HEK293 (cell line): ENCODE data around the gene PACRG.

Source experiments
- CTCF ChIA-PET: fragments of 350-600 bp; formaldehyde crosslinking; extraction: SDS; loops from one replicate; lab custom pipeline; 2021; ENCODE audit warnings: antibody characterized with exemption; lab: Yijun Ruan, JAX
- POLR2A ChIA-PET: fragments of 300-600 bp; formaldehyde crosslinking; extraction: SDS; loops from one replicate; lab custom pipeline; 2020; ENCODE audit warnings: antibody characterized with exemption, inconsistent platforms; lab: Yijun Ruan, JAX
- H3K27ac ChIP-seq: fragments of 200-500 bp; sonication (Bioruptor generic); 2 replicates; pipeline ENCODE4 v1.5.1; 2014; ENCODE audit warnings: low read depth, low read length, control low read depth, inconsistent platforms; ENCODE audit errors: extremely low read depth
- H3K36me3 ChIP-seq, 2 experiments: fragments of 200-500 bp in 1 of 2; sonication (Bioruptor generic) in 1 of 2; 1 replicate in 1 of 2; 2 replicates in 1 of 2; pipeline ENCODE4 v1.5.1; 2014 to 2017; ENCODE audit warnings: inconsistent platforms in 2 of 2, low read length in 2 of 2; ENCODE audit not compliant: control insufficient read depth in 2 of 2, insufficient read depth in 1 of 2
- H3K4me1 ChIP-seq: fragments of 200-500 bp; sonication (Bioruptor generic); 2 replicates; pipeline ENCODE4 v1.5.1; 2014; ENCODE audit warnings: mild to moderate bottlenecking, low read length, inconsistent platforms; ENCODE audit not compliant: control insufficient read depth, insufficient read depth
- H3K4me3 ChIP-seq: 2 replicates; pipeline ENCODE4 v1.5.1; 2011; ENCODE audit warnings: low read depth, mild to moderate bottlenecking, control low read depth, low read length, moderate library complexity
- H3K9me3 ChIP-seq: fragments of 200-500 bp; sonication (Bioruptor generic); 2 replicates; pipeline ENCODE4 v1.5.1; 2014; ENCODE audit warnings: low read depth, low read length, inconsistent platforms; ENCODE audit not compliant: control insufficient read depth, insufficient read depth
- CTCF ChIP-seq: fragments of 450-650 bp; formaldehyde crosslinking; IDR thresholded peaks from 2 replicates; pipeline ENCODE4 v1.5.1; 2016; ENCODE audit warnings: missing biosample characterization, missing genetic modification characterization
- ELK4 ChIP-seq: IDR thresholded peaks from 2 replicates; pipeline ENCODE4 v1.6.1; 2011; ENCODE audit warnings: mild to moderate bottlenecking, low read depth, low read length, borderline replicate concordance
- IKZF3 ChIP-seq: fragments of 450-650 bp; IDR thresholded peaks from 2 replicates; pipeline ENCODE4 v1.5.0; 2018; ENCODE audit warnings: missing biosample characterization, mild to moderate bottlenecking, missing genetic modification characterization, moderate library complexity
- PRDM2 ChIP-seq: fragments of 450-650 bp; formaldehyde crosslinking; IDR thresholded peaks from 2 replicates; pipeline ENCODE4 v1.5.1; 2016; ENCODE audit warnings: missing biosample characterization, missing genetic modification characterization, borderline replicate concordance
- SCRT1 ChIP-seq: fragments of 450-650 bp; formaldehyde crosslinking; IDR thresholded peaks from 2 replicates; pipeline ENCODE4 v1.5.1; 2016; ENCODE audit warnings: missing biosample characterization, missing genetic modification characterization, borderline replicate concordance
- TSHZ1 ChIP-seq: fragments of 450-650 bp; formaldehyde crosslinking; IDR thresholded peaks from 2 replicates; pipeline ENCODE4 v1.5.1; 2016; ENCODE audit warnings: missing biosample characterization, missing genetic modification characterization, borderline replicate concordance
- ZBTB6 ChIP-seq: fragments of 450-650 bp; formaldehyde crosslinking; IDR thresholded peaks from 2 replicates; pipeline ENCODE4 v1.5.1; 2017; ENCODE audit warnings: missing biosample characterization, missing genetic modification characterization
- ZNF239 ChIP-seq: fragments of 450-650 bp; formaldehyde crosslinking; IDR thresholded peaks from 2 replicates; pipeline ENCODE4 v1.5.1; 2016; ENCODE audit warnings: missing biosample characterization, missing genetic modification characterization
- ZNF335 ChIP-seq: fragments of 450-650 bp; formaldehyde crosslinking; conservative IDR thresholded peaks from 2 replicates; pipeline ENCODE4 v1.5.1; 2016; ENCODE audit warnings: missing biosample characterization, missing genetic modification characterization
- ZNF341 ChIP-seq: fragments of 450-650 bp; formaldehyde crosslinking; IDR thresholded peaks from 2 replicates; pipeline ENCODE4; 2016; ENCODE audit warnings: low read depth, missing biosample characterization, missing genetic modification characterization
- ZNF350 ChIP-seq: fragments of 450-650 bp; formaldehyde crosslinking; IDR thresholded peaks from 2 replicates; pipeline ENCODE4 v1.5.0; 2017; ENCODE audit warnings: missing biosample characterization, mild to moderate bottlenecking, missing genetic modification characterization
- ZNF362 ChIP-seq: fragments of 450-650 bp; formaldehyde crosslinking; IDR thresholded peaks from 2 replicates; pipeline ENCODE4 v1.5.1; 2016; ENCODE audit warnings: missing biosample characterization, missing genetic modification characterization
- ZNF423 ChIP-seq: fragments of 450-650 bp; formaldehyde crosslinking; IDR thresholded peaks from 2 replicates; pipeline ENCODE4 v1.5.1; 2016; ENCODE audit warnings: missing biosample characterization, missing genetic modification characterization
- ZNF560 ChIP-seq: fragments of 450-650 bp; formaldehyde crosslinking; IDR thresholded peaks from 2 replicates; pipeline ENCODE4 v1.5.1; 2017; ENCODE audit warnings: missing biosample characterization, missing genetic modification characterization, borderline replicate concordance
- ZNF596 ChIP-seq: fragments of 450-650 bp; IDR thresholded peaks from 2 replicates; pipeline ENCODE4 v1.5.0; 2018; ENCODE audit warnings: missing biosample characterization, mild to moderate bottlenecking, missing genetic modification characterization, moderate library complexity
- ZNF624 ChIP-seq: fragments of 450-650 bp; formaldehyde crosslinking; IDR thresholded peaks from 2 replicates; pipeline ENCODE4 v1.5.1; 2017; ENCODE audit warnings: missing biosample characterization, missing genetic modification characterization
- ZNF704 ChIP-seq: fragments of 450-650 bp; formaldehyde crosslinking; IDR thresholded peaks from 2 replicates; pipeline ENCODE4 v1.5.1; 2016; ENCODE audit warnings: missing biosample characterization, missing genetic modification characterization
- ZNF791 ChIP-seq: fragments of 450-650 bp; formaldehyde crosslinking; IDR thresholded peaks from 2 replicates; pipeline ENCODE4 v1.5.1; 2016; ENCODE audit warnings: missing biosample characterization, missing genetic modification characterization

PACRG gene

GRCh38 chr6:162846723-162847122 lies 118.9 kb downstream of the PACRG start:
- CTCF ChIA-PET = interaction anchor here (0.6 kb wide), 2 partner anchors 54 to 1439 kb away, joined by 3 to 5 read pairs; no protein-coding TSS in a partner anchor
- H3K27ac ChIP-seq = no peak overlapping the region
- H3K9me3 ChIP-seq = no peaks in the 10 kb centered on the region
- no peaks in the 10 kb centered on the region for H3K36me3 ChIP-seq
- TF ChIP-seq ZNF624 (tag by site-specific recombination) (no peak), ZNF350 (no peak), ZNF239 (tag by site-specific recombination) (no peak)
- TF ChIP-seq, all 188 proteins: peak for 0
- no peaks in the 10 kb centered on the region for H3K4me1 ChIP-seq
- POLR2A ChIA-PET = no interaction called here
- no peak overlapping the region for H3K4me3 ChIP-seq

GRCh38 chr6:162849269-162849668 lies 121.5 kb downstream of the PACRG start:
- H3K4me3 ChIP-seq = no peak overlapping the region
- ChIA-PET CTCF (interaction anchor here (0.6 kb wide), 1 partner anchor 1059 kb away, joined by 5 read pairs; no protein-coding TSS in a partner anchor), POLR2A (no interaction called here)
- H3K36me3 ChIP-seq = no peaks in the 10 kb centered on the region
- TF ChIP-seq ELK4 (no peak), PRDM2 (no peak), ZNF423 (no peak), ZBTB6 (no peak), ZNF704 (tag by site-specific recombination) (no peak), ZNF341 (tag by site-specific recombination) (no peak), ZNF560 (tag by site-specific recombination) (no peak), ZNF335 (no peak), IKZF3 (tag by site-specific recombination) (no peak), ZNF239 (tag by site-specific recombination) (no peak), ZNF596 (tag by site-specific recombination) (no peak), ZNF362 (tag by site-specific recombination) (no peak), ZNF791 (no peak), CTCF (tag by site-specific recombination) (no peak), SCRT1 (no peak), TSHZ1 (no peak)
- H3K4me1 ChIP-seq = no peaks in the 10 kb centered on the region
- H3K27ac ChIP-seq = no peak overlapping the region
- no peaks in the 10 kb centered on the region for H3K9me3 ChIP-seq
